ENCODE data around the gene ROGDI. TPM values are rescaled to one million over a fixed set of nuclear protein-coding genes. Genes with fewer than 3 reads are reported as not detected.

Gene ROGDI
- polyA plus RNA-seq, 1 of the 3 experiments (the other 2 are of a cell fraction): 33.6 TPM

GRCh38 chr16:4811773-4812172 lies 9.3 kb upstream of the ROGDI start:
- Histone ChIP-seq H3K4me2 (no peak overlapping the region), H3K27me3 (ENCODE audit: insufficient read depth) (no peaks in the 10 kb centered on the region), H3F3A (replicated peaks; ENCODE audit: insufficient read depth) (peaks cover 11% of the 10 kb centered on the region), H3K9ac (no peak overlapping the region), H3K79me2 (ENCODE audit: insufficient read depth) (no peaks in the 10 kb centered on the region), H3K9me3 (no peaks in the 10 kb centered on the region), H3K4me1 (ENCODE audit: control insufficient read depth in 1 of 2, insufficient read depth in 2 of 2, low read depth in 1 of 2, low read length in 1 of 2) (no peaks in the 10 kb centered on the region), H4K20me1 (ENCODE audit: insufficient read depth) (no peaks in the 10 kb centered on the region), H3K9me2 (no peaks in the 10 kb centered on the region), H2AFZ (ENCODE audit: low read depth) (no peak overlapping the region), H3K4me3 (ENCODE audit: low read depth in 2 of 2, low read length in 1 of 2) (no peak overlapping the region), H3K27ac (ENCODE audit: low read depth in 2 of 2, low read length in 1 of 2) (no peak overlapping the region), H3K36me3 (replicated peaks in 1 of 2; ENCODE audit: control insufficient read depth in 1 of 2, insufficient read depth in 2 of 2, low read length in 1 of 2) (peaks cover 30 to 40% of the 10 kb centered on the region in 2 experiments)
- ChIA-PET CTCF (interaction anchor here (2.4 kb wide), 1 partner anchor 15 kb away, joined by 6 read pairs; no protein-coding TSS in a partner anchor), POLR2A (no interaction called here)
- no peak for DNase-seq
- no peak for TF ChIP-seq FOXM1 (IDR thresholded peaks at IDR 0.05; ENCODE audit: low read depth)
- no peak for TF ChIP-seq EP300 (IDR thresholded peaks at IDR 0.05; ENCODE audit: borderline replicate concordance in 1 of 2, low read depth in 1 of 2, low read length in 1 of 2)
- TF ChIP-seq PBX3 (IDR thresholded peaks at IDR 0.05): no peak
- no peak for TF ChIP-seq EZH2phosphoT487 (IDR thresholded peaks at IDR 0.05; ENCODE audit: borderline replicate concordance, low read depth)
- TF ChIP-seq SMC3 (IDR thresholded peaks at IDR 0.05; ENCODE audit: low read depth, low read length): no peak
- TF ChIP-seq TAF1 (IDR thresholded peaks at IDR 0.05; ENCODE audit: borderline replicate concordance, low read depth, low read length): no peak
- TF ChIP-seq MAX (IDR thresholded peaks at IDR 0.05; ENCODE audit: low read depth): no peak
- TF ChIP-seq YY1 (IDR thresholded peaks at IDR 0.05; ENCODE audit: low read depth): no peak
- WGBS (ENCODE audit: low lambda C conversion rate): 100% methylated on average over 8 of the region's 9 CpGs

- ChIA-PET POLR2A (no interaction called here), CTCF (interaction anchor here (2.4 kb wide), 1 partner anchor 15 kb away, joined by 6 read pairs; no protein-coding TSS in a partner anchor)
- Histone ChIP-seq H3K27ac (ENCODE audit: low read depth in 2 of 2, low read length in 1 of 2) (no peak overlapping the region), H3K4me3 (ENCODE audit: low read depth in 2 of 2, low read length in 1 of 2) (no peak overlapping the region), H3K4me1 (ENCODE audit: control insufficient read depth in 1 of 2, insufficient read depth in 2 of 2, low read depth in 1 of 2, low read length in 1 of 2) (no peaks in the 10 kb centered on the region), H4K20me1 (ENCODE audit: insufficient read depth) (no peaks in the 10 kb centered on the region), H3K4me2 (no peak overlapping the region), H2AFZ (ENCODE audit: low read depth) (no peak overlapping the region), H3K27me3 (ENCODE audit: insufficient read depth) (no peaks in the 10 kb centered on the region), H3K9ac (no peak overlapping the region), H3F3A (replicated peaks; ENCODE audit: insufficient read depth) (peaks cover 11% of the 10 kb centered on the region), H3K9me2 (no peaks in the 10 kb centered on the region), H3K9me3 (no peaks in the 10 kb centered on the region), H3K79me2 (ENCODE audit: insufficient read depth) (no peaks in the 10 kb centered on the region), H3K36me3 (replicated peaks in 1 of 2; ENCODE audit: control insufficient read depth in 1 of 2, insufficient read depth in 2 of 2, low read length in 1 of 2) (peaks cover 32 to 40% of the 10 kb centered on the region in 2 experiments)
- WGBS (ENCODE audit: low lambda C conversion rate): 100% methylated on average over 3 of the region's 3 CpGs
- DNase-seq: no peak
- TF ChIP-seq MXI1 (IDR thresholded peaks at IDR 0.05; ENCODE audit: low read depth, low read length): no peak
- no peak for TF ChIP-seq REST (IDR thresholded peaks at IDR 0.05; ENCODE audit: low read depth, low read length)
- TF ChIP-seq CTCF (IDR thresholded peaks at IDR 0.05): no peak
- TF ChIP-seq EZH2phosphoT487 (IDR thresholded peaks at IDR 0.05; ENCODE audit: borderline replicate concordance, low read depth): no peak
- no peak for TF ChIP-seq USF2 (IDR thresholded peaks at IDR 0.05; ENCODE audit: borderline replicate concordance, low read depth, low read length)
- TF ChIP-seq ZBTB33 (IDR thresholded peaks at IDR 0.05; ENCODE audit: borderline replicate concordance, low read depth): no peak
- no peak for TF ChIP-seq RAD21 (IDR thresholded peaks at IDR 0.05; ENCODE audit: low read length)
- no peak for TF ChIP-seq RCOR1 (IDR thresholded peaks at IDR 0.05; ENCODE audit: low read length)
- TF ChIP-seq FOXJ3 (CRISPR knock-in tag; IDR thresholded peaks at IDR 0.05): no peak
- TF ChIP-seq TCF12 (IDR thresholded peaks at IDR 0.05): no peak
These were observed 8.8 kb upstream of the ROGDI start for GRCh38 chr16:4811242-4811641.
